Left ventricle myocardium inferior (tissue), 1 donor: Measurements from ENCODE around the gene GNG7. TPM values are rescaled to one million over a fixed set of nuclear protein-coding genes. Genes with fewer than 3 reads are reported as not detected.
"Not testable (repeated sequence)": the region's sequence is repeated elsewhere in the genome, so short reads cannot be mapped to it uniquely, and the experiment has no call there.

Source experiments
- DNase-seq: peaks from one replicate; pipeline ENCODE4 v3.0.0-alpha.2; 2020
- H3K27ac ChIP-seq: fragments of 200-600 bp; replicated peaks from 2 replicates; pipeline ENCODE4 v1.8.0; 2021
- H3K27me3 ChIP-seq: fragments of 200-600 bp; 2 replicates; pipeline ENCODE4 v1.8.0; 2021; ENCODE audit warnings: low read depth
- H3K36me3 ChIP-seq: fragments of 200-600 bp; 2 replicates; pipeline ENCODE4 v1.8.0; 2021
- H3K4me1 ChIP-seq: fragments of 200-600 bp; 2 replicates; pipeline ENCODE4 v1.8.0; 2021
- H3K4me3 ChIP-seq: fragments of 200-600 bp; 2 replicates; pipeline ENCODE4 v1.8.0; 2021; ENCODE audit warnings: mild to moderate bottlenecking, moderate library complexity
- H3K9me3 ChIP-seq: fragments of 200-600 bp; replicated peaks from 2 replicates; pipeline ENCODE4 v1.8.0; 2021
- intact Hi-C: fragments of 100-400 bp; cut with micrococcal nuclease; formaldehyde crosslinking; loops from one replicate; pipeline ENCODE4 v1.11.0; 2022
- total RNA-seq: library from RNA; stranded (reverse); fragmentation: NEBNext Ultra II Directional; extraction: Animal tissue kit (Norgen Biotek cat#: 25700); gene quantifications from one replicate; pipeline ENCODE4 v1.2.1, GENCODE V29; 2021
- TF ChIP-seq, protein P1 (sequence below): fragments of 200-600 bp; IDR thresholded peaks from 2 replicates; pipeline ENCODE4 v1.8.0; 2021; ENCODE audit warnings: antibody characterized with exemption, mild to moderate bottlenecking, borderline replicate concordance
- donor health status: DM: no; HTN: yes; CAD: no; lungs with severe emphysema.

The GNG7 gene
- total RNA-seq, 1 donor from 2014 or later: 46.6 TPM

DNA sequence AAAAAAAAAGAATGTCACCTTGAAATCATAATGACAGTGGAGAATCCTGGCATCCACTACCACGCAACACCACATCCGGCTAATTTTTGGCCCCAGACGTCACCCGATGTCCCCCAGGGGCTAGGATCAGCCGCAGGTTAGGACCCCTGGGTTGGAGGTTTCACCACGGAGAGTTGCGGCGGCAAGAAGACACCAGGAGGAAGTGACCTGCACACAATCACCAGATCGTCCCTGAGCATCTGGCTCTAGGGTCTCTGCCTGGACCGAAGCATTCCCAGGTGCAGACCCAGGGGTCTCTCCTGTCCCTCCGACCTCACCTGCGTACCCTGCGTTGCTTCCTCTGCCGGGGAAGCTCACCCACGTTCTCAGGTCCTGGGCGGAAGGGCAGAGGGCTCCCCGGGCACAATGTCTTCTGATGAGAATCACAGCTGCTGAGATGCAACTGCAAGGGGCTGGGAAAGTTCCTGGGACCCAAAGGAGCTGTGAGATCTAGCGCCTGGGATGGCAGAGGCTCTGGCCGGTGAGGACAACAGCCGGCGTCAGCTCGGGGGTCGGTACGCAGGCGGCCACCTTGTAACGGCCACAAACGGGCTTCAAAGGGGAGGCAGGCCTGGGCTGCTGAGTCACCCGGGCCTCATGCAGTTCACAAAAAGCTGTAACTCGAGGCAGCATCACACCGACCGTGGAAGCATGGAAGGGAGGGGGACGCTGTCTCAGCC is 115.3 kb downstream of the GNG7 start:
- TF ChIP-seq, protein P1, sequence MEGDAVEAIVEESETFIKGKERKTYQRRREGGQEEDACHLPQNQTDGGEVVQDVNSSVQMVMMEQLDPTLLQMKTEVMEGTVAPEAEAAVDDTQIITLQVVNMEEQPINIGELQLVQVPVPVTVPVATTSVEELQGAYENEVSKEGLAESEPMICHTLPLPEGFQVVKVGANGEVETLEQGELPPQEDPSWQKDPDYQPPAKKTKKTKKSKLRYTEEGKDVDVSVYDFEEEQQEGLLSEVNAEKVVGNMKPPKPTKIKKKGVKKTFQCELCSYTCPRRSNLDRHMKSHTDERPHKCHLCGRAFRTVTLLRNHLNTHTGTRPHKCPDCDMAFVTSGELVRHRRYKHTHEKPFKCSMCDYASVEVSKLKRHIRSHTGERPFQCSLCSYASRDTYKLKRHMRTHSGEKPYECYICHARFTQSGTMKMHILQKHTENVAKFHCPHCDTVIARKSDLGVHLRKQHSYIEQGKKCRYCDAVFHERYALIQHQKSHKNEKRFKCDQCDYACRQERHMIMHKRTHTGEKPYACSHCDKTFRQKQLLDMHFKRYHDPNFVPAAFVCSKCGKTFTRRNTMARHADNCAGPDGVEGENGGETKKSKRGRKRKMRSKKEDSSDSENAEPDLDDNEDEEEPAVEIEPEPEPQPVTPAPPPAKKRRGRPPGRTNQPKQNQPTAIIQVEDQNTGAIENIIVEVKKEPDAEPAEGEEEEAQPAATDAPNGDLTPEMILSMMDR: no peak
- Histone ChIP-seq H3K4me1 (peaks cover 21% of the 10 kb centered on the region), H3K4me3 (no peak overlapping the region), H3K9me3 (peaks cover 20% of the 10 kb centered on the region), H3K27me3 (no peaks in the 10 kb centered on the region), H3K36me3 (no peaks in the 10 kb centered on the region), H3K27ac (peak overlapping the region; percentile 79)
- no peak for DNase-seq
- intact Hi-C loops: loop anchor here (10.0 kb wide), 1 partner anchor 112 kb away; the partner anchor contains the start of gene GADD45B

DNA sequence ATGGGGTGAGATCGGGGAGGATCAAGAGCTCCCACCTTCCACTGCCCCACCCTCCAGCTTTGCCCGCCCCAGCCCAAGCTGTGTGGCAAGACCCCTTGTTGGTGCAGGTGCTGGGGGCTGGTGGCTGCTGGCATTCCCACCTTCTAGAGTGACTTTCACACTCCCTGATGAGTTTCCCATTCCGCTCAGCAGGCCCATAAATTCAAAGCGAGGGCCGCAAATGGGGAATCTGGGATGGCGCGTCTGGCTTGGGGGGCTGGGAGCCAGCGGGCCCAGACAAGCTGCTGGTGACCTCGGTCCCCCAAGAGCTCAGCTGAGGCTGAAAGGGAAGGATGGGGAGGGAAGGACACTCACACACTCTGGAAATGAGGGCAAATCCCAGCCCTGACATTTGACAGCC is 116.3 kb downstream of the GNG7 start:
- H3K27me3 ChIP-seq: no peaks in the 10 kb centered on the region
- intact Hi-C loops: loop anchor here (10.0 kb wide), 1 partner anchor 111 kb away; the partner anchor contains the start of gene GADD45B

GRCh38 chr19:2584002-2584401 is 118.5 kb downstream of the GNG7 start:
- intact Hi-C loops: loop anchor here (10.0 kb wide), 1 partner anchor 109 kb away; the partner anchor contains the start of gene GADD45B
- peaks cover 41% of the 10 kb centered on the region for H3K4me1 ChIP-seq
- H3K4me3 ChIP-seq: no peak overlapping the region
- H3K36me3 ChIP-seq: no peaks in the 10 kb centered on the region
- H3K27me3 ChIP-seq: no peaks in the 10 kb centered on the region
- H3K27ac ChIP-seq: no peak overlapping the region
- DNase-seq: no peak
- peaks cover 21% of the 10 kb centered on the region for H3K9me3 ChIP-seq
- TF ChIP-seq, protein P1: no peak

More for the DNA sequence above, 116.3 kb downstream of the GNG7 start:
- Histone ChIP-seq H3K36me3 (no peaks in the 10 kb centered on the region), H3K4me1 (peaks cover 23% of the 10 kb centered on the region), H3K27ac (no peak overlapping the region), H3K4me3 (no peak overlapping the region), H3K9me3 (peaks cover 21% of the 10 kb centered on the region)
- TF ChIP-seq, protein P1: no peak
- DNase-seq: no peak

GRCh38 chr19:2582984-2583956 is 119.2 kb downstream of the GNG7 start:
- no peak overlapping the region for H3K4me3 ChIP-seq
- H3K4me1 ChIP-seq: peaks cover 41% of the 10 kb centered on the region
- no peaks in the 10 kb centered on the region for H3K36me3 ChIP-seq
- no peak for DNase-seq
- H3K9me3 ChIP-seq: peaks cover 21% of the 10 kb centered on the region
- intact Hi-C loops: loop anchor here (10.0 kb wide), 1 partner anchor 108 kb away; the partner anchor contains the start of gene GADD45B
- TF ChIP-seq, protein P1: no peak
- H3K27me3 ChIP-seq: no peaks in the 10 kb centered on the region
- H3K27ac ChIP-seq: no peak overlapping the region

- intact Hi-C loops: loop anchor here (10.0 kb wide), 1 partner anchor 106 kb away; the partner anchor contains the start of gene GADD45B
- not testable (repeated sequence) for DNase-seq, H3K4me3 ChIP-seq, H3K27ac ChIP-seq, H3K36me3 ChIP-seq, H3K27me3 ChIP-seq
- Histone ChIP-seq H3K9me3 (peaks cover 21% of the 10 kb centered on the region), H3K4me1 (peaks cover 52% of the 10 kb centered on the region)
Measured at GRCh38 chr19:2580396-2580795, 122.1 kb downstream of the GNG7 start.
